Thoracic aorta (tissue), 2 donors: ENCODE data around the gene EXOC3. TPM values are rescaled to one million over a fixed set of nuclear protein-coding genes. Genes with fewer than 3 reads are reported as not detected.
"Not testable (repeated sequence)": the region's sequence is repeated elsewhere in the genome, so short reads cannot be mapped to it uniquely, and the experiment has no call there.

Experiments
- ATAC-seq: fragments of 150-250 bp; one replicate; pipeline ENCODE4 v1.8.0; 2017; ENCODE audit warnings: low read depth; ENCODE audit not compliant: insufficient number of reproducible peaks, low FRiP score
- DNase-seq: peaks from one replicate; pipeline ENCODE4 v3.0.0-alpha.2; 2020; ENCODE audit warnings: low spot score
- H3K27ac ChIP-seq, 2 donors: fragments of 200-600 bp; sonication (generic); 1 replicate in 1 of 2; 2 replicates in 1 of 2; pipeline ENCODE4 v1.5.1; 2016; ENCODE audit warnings: mild to moderate bottlenecking in 2 of 2, moderate library complexity in 2 of 2
- H3K27me3 ChIP-seq: fragments of 200-600 bp; sonication (generic); replicated peaks from 2 replicates; pipeline ENCODE4 v1.6.0; 2016; ENCODE audit warnings: mild to moderate bottlenecking; ENCODE audit not compliant: insufficient read depth
- H3K36me3 ChIP-seq: fragments of 200-600 bp; sonication (generic); one replicate; pipeline ENCODE4 v1.5.1; 2016
- H3K4me1 ChIP-seq, 2 donors: fragments of 200-600 bp; sonication (generic); 1 replicate in 1 of 2; 2 replicates in 1 of 2; pipeline versions ENCODE4 v1.5.1 to v1.6.0; 2016; ENCODE audit warnings: low read depth in 2 of 2, mild to moderate bottlenecking in 1 of 2; ENCODE audit not compliant: control insufficient read depth in 1 of 2
- H3K4me3 ChIP-seq: fragments of 200-600 bp; sonication (generic); 2 replicates; pipeline ENCODE4 v1.5.1; 2016; ENCODE audit warnings: mild to moderate bottlenecking
- H3K9me3 ChIP-seq: fragments of 200-600 bp; sonication (generic); 2 replicates; pipeline ENCODE4 v1.5.1; 2016
- total RNA-seq, 2 donors: library from RNA; depleted of rRNA; stranded (reverse); fragments of >200 nt; gene quantifications; one replicate each; pipeline versions ENCODE4 v1.1.0 to v1.2.3, GENCODE V29; 2016
- TF ChIP-seq, protein P1 (sequence below): fragments of 200-600 bp; sonication (generic); IDR thresholded peaks from one replicate; pipeline ENCODE4 v1.5.1; 2019; ENCODE audit warnings: antibody characterized with exemption

The EXOC3 gene
- total RNA-seq, 2 donors from 2014 or later = 34.5 to 79.7 TPM

DNA sequence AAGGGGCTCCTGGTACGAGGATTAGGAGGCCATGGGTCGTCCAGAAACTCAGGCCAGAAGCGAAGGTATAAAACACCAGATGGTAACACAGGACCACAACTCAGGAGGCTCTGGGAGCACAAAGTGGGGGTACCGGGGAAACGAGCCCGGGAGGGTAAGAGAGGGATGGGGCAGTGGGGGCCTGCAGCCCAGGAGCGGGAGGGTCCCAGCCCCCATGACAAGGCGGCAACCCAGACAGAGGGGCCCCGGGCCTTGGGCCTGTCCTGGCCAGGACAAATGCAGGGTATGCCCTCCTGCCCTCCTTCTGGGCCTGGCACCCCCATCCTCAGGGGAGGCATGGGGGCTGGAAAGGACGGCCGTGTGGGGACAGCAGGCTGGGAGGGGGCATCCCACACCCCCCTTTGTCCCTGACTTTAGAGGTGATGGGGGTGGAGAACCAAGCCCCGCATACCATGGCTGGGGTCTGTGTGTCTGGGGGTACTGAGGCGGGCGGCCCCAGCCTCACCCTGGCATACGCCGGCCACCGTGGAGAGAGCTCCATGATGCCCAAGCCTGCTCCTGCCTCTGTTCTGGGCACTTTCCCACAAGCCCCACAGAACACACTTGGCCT, 47.0 kb upstream of the EXOC3 start:
- TF ChIP-seq, protein P1, sequence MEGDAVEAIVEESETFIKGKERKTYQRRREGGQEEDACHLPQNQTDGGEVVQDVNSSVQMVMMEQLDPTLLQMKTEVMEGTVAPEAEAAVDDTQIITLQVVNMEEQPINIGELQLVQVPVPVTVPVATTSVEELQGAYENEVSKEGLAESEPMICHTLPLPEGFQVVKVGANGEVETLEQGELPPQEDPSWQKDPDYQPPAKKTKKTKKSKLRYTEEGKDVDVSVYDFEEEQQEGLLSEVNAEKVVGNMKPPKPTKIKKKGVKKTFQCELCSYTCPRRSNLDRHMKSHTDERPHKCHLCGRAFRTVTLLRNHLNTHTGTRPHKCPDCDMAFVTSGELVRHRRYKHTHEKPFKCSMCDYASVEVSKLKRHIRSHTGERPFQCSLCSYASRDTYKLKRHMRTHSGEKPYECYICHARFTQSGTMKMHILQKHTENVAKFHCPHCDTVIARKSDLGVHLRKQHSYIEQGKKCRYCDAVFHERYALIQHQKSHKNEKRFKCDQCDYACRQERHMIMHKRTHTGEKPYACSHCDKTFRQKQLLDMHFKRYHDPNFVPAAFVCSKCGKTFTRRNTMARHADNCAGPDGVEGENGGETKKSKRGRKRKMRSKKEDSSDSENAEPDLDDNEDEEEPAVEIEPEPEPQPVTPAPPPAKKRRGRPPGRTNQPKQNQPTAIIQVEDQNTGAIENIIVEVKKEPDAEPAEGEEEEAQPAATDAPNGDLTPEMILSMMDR = no peak
- no peaks in the 10 kb centered on the region for H3K27me3 ChIP-seq
- H3K36me3 ChIP-seq = no peaks in the 10 kb centered on the region
- ATAC-seq (no peak), DNase-seq (no peak)
- no peak overlapping the region for H3K4me3 ChIP-seq
- H3K4me1 ChIP-seq = peaks cover 0 to 14% of the 10 kb centered on the region in 2 donors
- H3K9me3 ChIP-seq = no peaks in the 10 kb centered on the region
- H3K27ac ChIP-seq = no peak overlapping the region

DNA sequence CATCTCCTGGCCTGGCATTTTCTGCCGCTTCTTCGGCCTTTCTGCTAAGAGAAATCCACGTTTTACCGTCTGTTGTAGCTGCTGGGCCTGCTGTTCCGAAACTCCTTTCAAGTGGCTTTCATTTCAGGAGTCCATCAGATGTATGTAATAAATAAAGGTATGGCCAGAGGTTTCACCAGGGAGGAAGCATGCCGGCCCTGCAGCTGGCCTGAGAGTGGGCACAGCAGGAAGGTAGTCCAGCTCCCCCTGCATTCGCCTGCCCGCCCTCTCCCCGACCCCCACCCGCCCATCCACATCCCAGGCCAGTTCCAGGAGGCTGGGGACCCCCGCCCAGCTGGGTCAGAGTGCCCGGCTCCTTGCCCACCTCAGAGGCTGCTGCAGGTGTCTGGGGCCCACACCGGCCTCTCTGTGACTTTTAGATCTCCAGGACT, 46.4 kb upstream of the EXOC3 start:
- Histone ChIP-seq H3K4me1 (peaks cover 0 to 14% of the 10 kb centered on the region in 2 donors), H3K36me3 (no peaks in the 10 kb centered on the region), H3K27me3 (no peaks in the 10 kb centered on the region), H3K9me3 (no peaks in the 10 kb centered on the region), H3K4me3 (no peak overlapping the region), H3K27ac (no peak overlapping the region)
- TF ChIP-seq, protein P1 = no peak
- DNase-seq = no peak
- ATAC-seq = no peak

DNA sequence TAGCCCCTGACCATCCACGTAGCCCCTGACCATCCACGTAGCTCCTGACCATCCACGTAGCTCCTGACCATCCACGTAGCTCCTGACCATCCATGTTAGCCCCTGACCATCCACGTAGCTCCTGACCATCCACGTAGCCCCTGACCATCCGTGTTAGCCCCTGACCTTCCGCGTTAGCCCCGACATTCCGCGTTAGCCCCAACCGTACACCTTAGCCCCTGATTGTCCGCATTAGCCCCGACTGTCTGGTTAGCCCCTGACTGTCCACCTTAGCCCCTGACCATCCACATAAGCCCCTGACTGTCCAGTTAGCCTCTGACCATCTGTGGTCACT, 44.9 kb upstream of the EXOC3 start:
- not testable (repeated sequence) for H3K27me3 ChIP-seq, DNase-seq, ATAC-seq, H3K27ac ChIP-seq, H3K4me3 ChIP-seq, H3K36me3 ChIP-seq, H3K9me3 ChIP-seq
- peaks cover 0 to 14% of the 10 kb centered on the region in 2 donors for H3K4me1 ChIP-seq

DNA sequence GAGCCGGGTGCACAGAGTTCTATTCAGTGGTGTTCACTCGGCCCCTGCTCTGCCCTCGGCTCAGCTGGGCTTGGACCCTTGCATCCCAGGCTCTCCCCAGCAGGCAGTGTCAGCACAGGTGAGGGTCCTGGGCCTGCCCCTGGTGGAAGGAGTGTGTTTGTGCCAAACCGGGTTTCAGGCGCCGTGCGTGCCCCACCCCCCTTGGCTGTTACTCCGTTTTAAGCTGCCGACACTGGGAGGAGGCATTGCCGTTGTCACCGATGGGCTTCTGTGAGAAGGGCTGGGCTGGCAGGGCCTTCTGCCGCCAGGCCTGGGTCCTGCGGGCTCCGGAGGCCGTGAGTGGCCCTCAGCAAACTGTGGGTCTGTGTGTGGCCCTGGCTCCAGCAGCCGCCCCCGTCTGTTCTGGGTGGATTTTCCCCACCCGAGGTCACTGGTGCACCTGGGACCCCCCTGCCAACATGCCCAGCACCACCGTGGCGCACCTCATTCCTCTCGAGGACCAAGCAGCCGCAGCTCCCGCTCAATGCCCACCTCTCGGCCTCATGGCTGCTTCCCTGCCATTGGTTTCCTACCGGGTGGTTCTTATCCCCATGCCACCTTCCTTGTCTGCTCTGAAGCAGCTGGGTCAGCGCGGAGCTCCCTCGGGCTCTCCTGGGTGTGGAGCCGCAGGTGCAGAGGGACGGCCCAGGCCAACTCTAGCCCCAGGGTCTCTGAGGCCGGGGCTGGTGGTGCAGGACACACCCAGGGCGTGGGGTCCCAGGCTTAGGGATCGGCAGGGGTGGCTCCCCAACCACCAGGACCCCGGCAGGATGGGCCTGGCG, 44.3 kb upstream of the EXOC3 start:
- no peak for ATAC-seq
- no peak overlapping the region for H3K4me3 ChIP-seq
- TF ChIP-seq, protein P1 = no peak
- H3K4me1 ChIP-seq = peaks cover 0 to 14% of the 10 kb centered on the region in 2 donors
- H3K9me3 ChIP-seq = no peaks in the 10 kb centered on the region
- no peaks in the 10 kb centered on the region for H3K36me3 ChIP-seq
- no peak for DNase-seq
- no peak overlapping the region for H3K27ac ChIP-seq
- H3K27me3 ChIP-seq = no peaks in the 10 kb centered on the region

DNA sequence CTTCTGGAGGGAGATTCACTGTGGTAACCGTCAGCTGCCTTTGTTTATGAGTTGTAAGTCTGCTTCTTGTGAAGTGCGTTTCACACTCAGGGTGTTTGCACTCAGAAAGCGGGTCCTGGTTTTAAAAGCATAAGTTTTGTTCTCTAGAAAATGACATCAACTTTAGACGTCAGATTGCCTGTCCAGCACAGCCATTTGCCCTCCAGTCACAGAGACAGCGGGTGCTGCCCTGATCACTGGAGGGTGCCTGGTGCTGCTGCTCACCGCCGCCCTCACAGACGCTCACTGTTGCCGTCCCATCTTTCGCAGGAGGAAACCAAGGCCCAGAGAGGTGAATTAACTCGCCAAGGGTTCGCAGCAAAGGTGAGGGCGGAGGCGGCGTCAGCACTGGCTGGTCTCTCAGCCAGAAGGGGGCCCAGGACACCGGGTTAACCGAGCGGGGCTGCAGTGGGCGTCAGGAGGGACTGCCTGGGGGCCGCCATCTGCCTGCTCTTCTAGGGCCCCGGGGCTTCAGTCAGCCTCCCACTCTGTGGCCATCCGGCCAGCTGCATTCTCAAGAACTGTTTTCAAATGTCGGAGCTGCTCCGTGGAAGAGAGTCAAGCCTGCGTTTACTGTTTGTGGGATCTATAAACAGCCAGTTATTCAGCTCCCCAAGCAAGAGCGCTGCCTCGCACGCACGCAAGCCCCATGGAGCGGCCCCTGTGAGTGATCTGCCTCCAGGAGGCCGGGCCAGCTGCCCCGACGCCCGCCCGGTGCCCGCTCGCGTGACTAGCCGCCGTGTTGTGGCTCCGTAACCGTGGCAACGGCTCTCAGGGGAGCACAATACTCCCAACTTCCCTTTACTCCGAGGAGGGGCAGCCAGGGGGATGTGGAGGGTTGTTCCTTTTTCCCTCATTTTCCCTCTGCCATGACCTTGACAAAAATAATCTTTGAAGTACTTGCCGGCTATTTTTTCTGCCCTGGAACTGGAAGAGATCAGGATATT, 43.4 kb upstream of the EXOC3 start:
- no peaks in the 10 kb centered on the region for H3K36me3 ChIP-seq
- H3K4me3 ChIP-seq = peak overlapping the region; percentile 61
- DNase-seq (peak; percentile 43), ATAC-seq (peak; percentile 78)
- TF ChIP-seq, protein P1 = no peak
- H3K27me3 ChIP-seq = no peaks in the 10 kb centered on the region
- H3K27ac ChIP-seq = no peak overlapping the region
- H3K4me1 ChIP-seq = peaks cover 0 to 14% of the 10 kb centered on the region in 2 donors
- no peaks in the 10 kb centered on the region for H3K9me3 ChIP-seq
